Stimulated activated CD8-positive, alpha-beta memory T cell treated with anti-CD3 and anti-CD28 coated beads, Interleukin-4, amount 100 ng/mL, for 4 hours (primary cell): ENCODE results near the gene MAMSTR.
"Not testable (repeated sequence)": the region's sequence is repeated elsewhere in the genome, so short reads cannot be mapped to it uniquely, and the experiment has no call there.

ENCODE experiments used
- DNase-seq, 2 donors: peaks; one replicate each; pipeline ENCODE4 v3.0.0-alpha.2; 2020; ENCODE audit warnings: low read depth in 2 of 2, low spot score in 1 of 2

Gene MAMSTR

GRCh38 chr19:48719263-48720171, at the start of gene MAMSTR:
Gene MAMSTR, minus strand, starts transcription at chr19:48719725. Its CDS starts 694 bp downstream, at chr19:48719031.
- DNase-seq, result no peak

- DNase-seq, result no peak
Observed at GRCh38 chr19:48768994-48769713, 49.6 kb upstream of the MAMSTR start.

GRCh38 chr19:48768171-48768753, 48.7 kb upstream of the MAMSTR start:
- not testable (repeated sequence) for DNase-seq

- not testable (repeated sequence) for DNase-seq
Observed at GRCh38 chr19:48765816-48766215, 46.3 kb upstream of the MAMSTR start.

- no peak for DNase-seq
Observed at GRCh38 chr19:48760504-48761205, 41.1 kb upstream of the MAMSTR start.

GRCh38 chr19:48757741-48758144, 38.2 kb upstream of the MAMSTR start:
- DNase-seq, result no peak

GRCh38 chr19:48757089-48757675, 37.7 kb upstream of the MAMSTR start:
- DNase-seq, result no peak

GRCh38 chr19:48756686-48757085, 37.2 kb upstream of the MAMSTR start:
- DNase-seq, result no peak

- DNase-seq, result no peak
Observed at GRCh38 chr19:48756212-48756611, 36.7 kb upstream of the MAMSTR start.

- no peak for DNase-seq
Observed at GRCh38 chr19:48755787-48756186, 36.3 kb upstream of the MAMSTR start.

- no peak for DNase-seq
Observed at GRCh38 chr19:48755084-48755641, 35.6 kb upstream of the MAMSTR start, which contains the start of gene FGF21. Gene FGF21, plus strand, starts transcription at chr19:48755524. Its CDS starts 713 bp downstream, at chr19:48756237.

- no peak for DNase-seq
Observed at GRCh38 chr19:48752496-48753365, 33.2 kb upstream of the MAMSTR start, which contains the start of gene FUT1. Gene FUT1, minus strand, starts transcription at chr19:48752641. Its CDS starts 1,360 bp downstream, at chr19:48751281.

GRCh38 chr19:48751845-48752495, 32.4 kb upstream of the MAMSTR start:
- DNase-seq, result no peak

- no peak for DNase-seq
Observed at GRCh38 chr19:48750771-48751504, 31.4 kb upstream of the MAMSTR start.

GRCh38 chr19:48750351-48750750, 30.8 kb upstream of the MAMSTR start:
- no peak for DNase-seq

GRCh38 chr19:48749571-48750198, 30.2 kb upstream of the MAMSTR start:
- DNase-seq, result no peak

GRCh38 chr19:48746738-48747575, 27.4 kb upstream of the MAMSTR start, which contains the start of gene IZUMO1:
Gene IZUMO1, minus strand, starts transcription at chr19:48746909. Its CDS starts 1,050 bp downstream, at chr19:48745859.
- no peak for DNase-seq
